GM23338 (cell line): ENCODE measurements around the gene DPYD. TPM values are rescaled to one million over a fixed set of nuclear protein-coding genes. Genes with fewer than 3 reads are reported as not detected.
"Not testable (repeated sequence)": the region's sequence is repeated elsewhere in the genome, so short reads cannot be mapped to it uniquely, and the experiment has no call there.

Experiments used
- ATAC-seq: fragments of 200-7000 bp; cut with Tn5 transposase; 3 replicates; pipeline ENCODE4 v1.9.1; 2020
- DNase-seq: peaks from one replicate; pipeline ENCODE4 v3.0.0-alpha.2; 2015; ENCODE audit warnings: low spot score
- H2AFZ ChIP-seq: fragments of 200-600 bp; sonication (generic); 2 replicates; pipeline ENCODE4 v1.8.0; 2016; ENCODE audit warnings: antibody characterized with exemption, mild to moderate bottlenecking, moderate library complexity
- H3F3A ChIP-seq: fragments of 200-600 bp; sonication (generic); replicated peaks from 2 replicates; pipeline ENCODE4 v1.8.0; 2017; ENCODE audit warnings: antibody characterized with exemption, mixed run types, low read depth
- H3K27ac ChIP-seq: fragments of 200-600 bp; sonication (generic); 2 replicates; pipeline ENCODE4 v1.6.1; 2016; ENCODE audit warnings: low read depth
- H3K27me3 ChIP-seq: fragments of 200-600 bp; sonication (generic); 2 replicates; pipeline ENCODE4 v1.8.0; 2016; ENCODE audit warnings: mild to moderate bottlenecking, mixed run types, moderate library complexity; ENCODE audit not compliant: insufficient read depth
- H3K36me3 ChIP-seq: fragments of 200-600 bp; sonication (generic); 2 replicates; pipeline ENCODE4 v1.8.0; 2016; ENCODE audit warnings: mild to moderate bottlenecking; ENCODE audit not compliant: insufficient read depth
- H3K4me1 ChIP-seq: fragments of 200-600 bp; sonication (generic); 2 replicates; pipeline ENCODE4 v1.8.0; 2016; ENCODE audit warnings: mild to moderate bottlenecking, moderate library complexity; ENCODE audit not compliant: insufficient read depth
- H3K4me2 ChIP-seq: fragments of 200-600 bp; sonication (generic); 2 replicates; pipeline ENCODE4 v1.7.1; 2017; ENCODE audit warnings: mixed run types
- H3K4me3 ChIP-seq: fragments of 200-600 bp; sonication (generic); 2 replicates; pipeline ENCODE4 v1.6.1; 2016; ENCODE audit warnings: mixed run types
- H3K79me2 ChIP-seq: fragments of 200-600 bp; sonication (generic); replicated peaks from 2 replicates; pipeline ENCODE4 v1.8.0; 2017; ENCODE audit warnings: mild to moderate bottlenecking; ENCODE audit not compliant: insufficient read depth
- H3K9me2 ChIP-seq: fragments of 200-600 bp; sonication (generic); 2 replicates; pipeline ENCODE4 v1.8.0; 2017; ENCODE audit not compliant: insufficient read depth
- H4K20me1 ChIP-seq: fragments of 200-600 bp; sonication (generic); replicated peaks from 2 replicates; pipeline ENCODE4 v1.8.0; 2017; ENCODE audit warnings: mild to moderate bottlenecking; ENCODE audit not compliant: insufficient read depth
- H3K27ac Mint-ChIP-seq: 2 replicates; pipeline ENCODE4 v1.8.0; 2020; ENCODE audit warnings: inconsistent platforms, mild to moderate bottlenecking, moderate library complexity, mixed read lengths
- H3K27me3 Mint-ChIP-seq: 3 replicates; pipeline ENCODE4 v1.8.0; 2022; ENCODE audit warnings: low read depth, mild to moderate bottlenecking, moderate library complexity, mixed read lengths, inconsistent platforms; ENCODE audit not compliant: insufficient read depth, poor library complexity
- H3K36me3 Mint-ChIP-seq: 3 replicates; pipeline ENCODE4 v1.8.0; 2021; ENCODE audit warnings: low read depth, mild to moderate bottlenecking, inconsistent platforms, moderate library complexity, mixed read lengths
- H3K4me1 Mint-ChIP-seq: 3 replicates; pipeline ENCODE4 v1.8.0; 2020; ENCODE audit warnings: mild to moderate bottlenecking, inconsistent platforms, mixed read lengths
- H3K4me3 Mint-ChIP-seq: 3 replicates; pipeline ENCODE4 v1.8.0; 2021; ENCODE audit warnings: moderate library complexity, mild to moderate bottlenecking, inconsistent platforms, mixed read lengths
- H3K9me3 Mint-ChIP-seq: 3 replicates; pipeline ENCODE4 v1.8.0; 2020; ENCODE audit warnings: moderate library complexity, mild to moderate bottlenecking, inconsistent platforms, mixed read lengths
- CREB1 ChIP-seq: fragments of 250-450 bp; sonication (Bioruptor Pico); IDR thresholded peaks from 2 replicates; pipeline ENCODE4 v1.5.0; 2020; ENCODE audit warnings: low read depth, mild to moderate bottlenecking, moderate library complexity
- EZH2 ChIP-seq: fragments of 200-600 bp; sonication (generic); IDR thresholded peaks from one replicate; pipeline ENCODE4 v1.8.0; 2017; ENCODE audit warnings: antibody characterized with exemption, mild to moderate bottlenecking, low read depth; ENCODE audit not compliant: unreplicated experiment
- EZH2phosphoT487 ChIP-seq: fragments of 200-600 bp; sonication (generic); IDR thresholded peaks from one replicate; pipeline ENCODE4 v1.8.1; 2018; ENCODE audit warnings: antibody characterized with exemption; ENCODE audit not compliant: unreplicated experiment
- JUNB ChIP-seq: IDR thresholded peaks from one replicate; pipeline ENCODE4 v1.6.1; 2016; ENCODE audit warnings: antibody characterized with exemption; ENCODE audit not compliant: unreplicated experiment
- NANOG ChIP-seq: IDR thresholded peaks from 2 replicates; pipeline ENCODE4 v1.6.1; 2016; ENCODE audit warnings: antibody characterized with exemption, borderline replicate concordance
- POLR2AphosphoS5 ChIP-seq: IDR thresholded peaks from 2 replicates; pipeline ENCODE4 v1.6.1; 2016; ENCODE audit warnings: antibody characterized with exemption, low read depth
- STAT1 ChIP-seq: IDR thresholded peaks from one replicate; pipeline ENCODE4 v1.6.1; 2016; ENCODE audit warnings: antibody characterized with exemption; ENCODE audit not compliant: unreplicated experiment
- ZNF114 ChIP-seq: fragments of 250-450 bp; sonication (Bioruptor Pico); IDR thresholded peaks from 2 replicates; pipeline ENCODE4 v1.5.0; 2020; ENCODE audit warnings: mild to moderate bottlenecking, moderate library complexity
- ZNF331 ChIP-seq: fragments of 250-450 bp; sonication (Bioruptor Pico); IDR thresholded peaks from 2 replicates; pipeline ENCODE4 v1.5.0; 2020; ENCODE audit warnings: low read depth, mild to moderate bottlenecking, moderate library complexity
- polyA plus RNA-seq: library from polyadenylated mRNA; unstranded; fragments of >200 nt; fragmentation: Nextera tagmentation; extraction: Ambion mirVana; gene quantifications from 2 replicates; pipeline ENCODE4 v1.2.1, GENCODE V29; 2016
- total RNA-seq: library from RNA; depleted of rRNA; stranded (reverse); fragments of >200 nt; shearing (Covaris generic); gene quantifications from 2 replicates; pipeline ENCODE4 v1.2.3, GENCODE V29; 2014
- TF ChIP-seq, protein P1 (sequence below): fragments of 250-450 bp; sonication (Bioruptor Pico); IDR thresholded peaks from 2 replicates; pipeline ENCODE4 v1.5.0; 2020; ENCODE audit warnings: mild to moderate bottlenecking, moderate library complexity
- TF ChIP-seq, protein P2 (sequence below): IDR thresholded peaks from 2 replicates; pipeline ENCODE4 v1.6.1; 2016; ENCODE audit warnings: antibody characterized with exemption
- TF ChIP-seq, protein P3 (sequence below), 2 experiments: fragments of 200-600 bp in 1 of 2; sonication (generic) in 1 of 2; conservative IDR thresholded peaks; 2 replicates each; pipeline versions ENCODE4 v1.5.1 to v1.6.1; 2016 to 2017; ENCODE audit warnings: antibody characterized with exemption in 2 of 2, low read depth in 2 of 2, mild to moderate bottlenecking in 2 of 2, moderate library complexity in 1 of 2

DPYD gene
- total and polyA plus RNA-seq, 2 experiments from 2014 or later: 0.50 to 1.6 TPM

DNA sequence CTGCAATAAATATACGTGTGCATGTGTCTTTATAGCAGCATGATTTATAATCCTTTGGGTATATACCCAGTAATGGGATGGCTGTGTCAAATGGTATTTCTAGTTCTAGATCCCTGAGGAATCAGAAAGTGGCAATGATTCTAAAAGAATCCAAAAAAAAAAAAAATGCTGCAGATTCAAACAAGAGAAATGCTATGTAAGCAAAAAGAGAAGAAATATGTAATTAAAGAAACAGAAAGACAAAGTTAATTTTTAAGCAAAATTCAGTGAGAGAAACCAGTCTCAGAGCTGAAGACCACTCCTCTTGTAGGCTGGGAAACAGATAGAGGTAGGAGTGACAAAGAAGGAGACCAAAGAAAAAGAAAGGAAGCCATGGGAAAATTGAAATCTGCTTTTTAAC is 571.0 kb downstream of the DPYD start:
- not testable (repeated sequence) for H3K4me3 ChIP-seq, H3K9me3 Mint-ChIP-seq, H3F3A ChIP-seq, H3K27me3 ChIP-seq, H3K4me1 Mint-ChIP-seq, H3K27ac ChIP-seq, H4K20me1 ChIP-seq, H2AFZ ChIP-seq, H3K9me2 ChIP-seq, H3K36me3 Mint-ChIP-seq, H3K36me3 ChIP-seq, H3K27me3 Mint-ChIP-seq, H3K79me2 ChIP-seq, H3K27ac Mint-ChIP-seq, DNase-seq, H3K4me3 Mint-ChIP-seq, ATAC-seq, H3K4me2 ChIP-seq
- peaks cover 15% of the 10 kb centered on the region for H3K4me1 ChIP-seq

DNA sequence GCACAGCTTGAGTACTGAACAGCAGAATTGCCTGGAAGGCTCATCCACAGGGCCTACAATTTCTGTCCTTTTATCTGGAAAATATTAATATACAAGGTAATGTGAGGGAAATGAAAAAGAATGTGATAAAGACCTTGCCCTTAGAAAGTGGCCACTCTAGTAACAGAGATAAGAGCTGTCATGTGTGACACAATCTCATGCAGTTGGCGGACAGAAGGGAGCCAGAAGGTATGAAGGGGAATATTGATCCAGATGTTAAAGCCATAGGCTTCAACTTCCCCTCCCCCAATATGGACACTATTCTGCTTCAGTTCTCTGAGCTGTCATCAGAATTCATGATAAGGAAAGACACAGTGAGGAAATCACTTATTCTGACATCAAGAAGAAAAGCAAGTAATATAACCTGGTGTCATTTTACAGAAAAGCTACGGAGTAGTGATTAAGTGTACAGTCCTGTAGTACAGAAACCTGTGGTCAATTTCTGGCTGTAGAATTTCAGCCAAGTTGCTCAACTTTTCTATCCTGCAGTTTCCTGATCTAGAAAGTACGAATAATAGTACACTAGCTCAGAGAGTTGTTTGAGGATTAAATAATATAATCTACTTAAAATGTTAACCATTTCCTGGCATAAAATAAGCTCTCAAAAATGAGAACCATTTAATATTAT is 572.1 kb downstream of the DPYD start:
- DNase-seq: no peak
- H3F3A ChIP-seq: no peaks in the 10 kb centered on the region
- no peak overlapping the region for H3K4me3 Mint-ChIP-seq
- no peaks in the 10 kb centered on the region for H3K9me3 Mint-ChIP-seq
- H3K4me2 ChIP-seq: peak overlapping the region; percentile 11; the same call in 1 of the 2 replicates
- H3K36me3 ChIP-seq: no peaks in the 10 kb centered on the region
- H3K27me3 ChIP-seq: no peaks in the 10 kb centered on the region
- peak overlapping the region; percentile 3; the same call in 1 of the 2 replicates for H3K27ac ChIP-seq
- ATAC-seq: no peak
- no peaks in the 10 kb centered on the region for H4K20me1 ChIP-seq
- no peaks in the 10 kb centered on the region for H3K79me2 ChIP-seq
- H3K4me1 Mint-ChIP-seq: peaks cover 8% of the 10 kb centered on the region; the same call in 2 of the 3 replicates
- peak overlapping the region; percentile 15; the same call in 1 of the 2 replicates for H3K27ac Mint-ChIP-seq
- peaks cover 15% of the 10 kb centered on the region for H3K4me1 ChIP-seq
- H3K36me3 Mint-ChIP-seq: no peaks in the 10 kb centered on the region
- peaks cover 4% of the 10 kb centered on the region for H3K27me3 Mint-ChIP-seq
- no peak overlapping the region for H2AFZ ChIP-seq
- no peak overlapping the region for H3K4me3 ChIP-seq
- H3K9me2 ChIP-seq: no peaks in the 10 kb centered on the region
- TF ChIP-seq, protein P1, sequence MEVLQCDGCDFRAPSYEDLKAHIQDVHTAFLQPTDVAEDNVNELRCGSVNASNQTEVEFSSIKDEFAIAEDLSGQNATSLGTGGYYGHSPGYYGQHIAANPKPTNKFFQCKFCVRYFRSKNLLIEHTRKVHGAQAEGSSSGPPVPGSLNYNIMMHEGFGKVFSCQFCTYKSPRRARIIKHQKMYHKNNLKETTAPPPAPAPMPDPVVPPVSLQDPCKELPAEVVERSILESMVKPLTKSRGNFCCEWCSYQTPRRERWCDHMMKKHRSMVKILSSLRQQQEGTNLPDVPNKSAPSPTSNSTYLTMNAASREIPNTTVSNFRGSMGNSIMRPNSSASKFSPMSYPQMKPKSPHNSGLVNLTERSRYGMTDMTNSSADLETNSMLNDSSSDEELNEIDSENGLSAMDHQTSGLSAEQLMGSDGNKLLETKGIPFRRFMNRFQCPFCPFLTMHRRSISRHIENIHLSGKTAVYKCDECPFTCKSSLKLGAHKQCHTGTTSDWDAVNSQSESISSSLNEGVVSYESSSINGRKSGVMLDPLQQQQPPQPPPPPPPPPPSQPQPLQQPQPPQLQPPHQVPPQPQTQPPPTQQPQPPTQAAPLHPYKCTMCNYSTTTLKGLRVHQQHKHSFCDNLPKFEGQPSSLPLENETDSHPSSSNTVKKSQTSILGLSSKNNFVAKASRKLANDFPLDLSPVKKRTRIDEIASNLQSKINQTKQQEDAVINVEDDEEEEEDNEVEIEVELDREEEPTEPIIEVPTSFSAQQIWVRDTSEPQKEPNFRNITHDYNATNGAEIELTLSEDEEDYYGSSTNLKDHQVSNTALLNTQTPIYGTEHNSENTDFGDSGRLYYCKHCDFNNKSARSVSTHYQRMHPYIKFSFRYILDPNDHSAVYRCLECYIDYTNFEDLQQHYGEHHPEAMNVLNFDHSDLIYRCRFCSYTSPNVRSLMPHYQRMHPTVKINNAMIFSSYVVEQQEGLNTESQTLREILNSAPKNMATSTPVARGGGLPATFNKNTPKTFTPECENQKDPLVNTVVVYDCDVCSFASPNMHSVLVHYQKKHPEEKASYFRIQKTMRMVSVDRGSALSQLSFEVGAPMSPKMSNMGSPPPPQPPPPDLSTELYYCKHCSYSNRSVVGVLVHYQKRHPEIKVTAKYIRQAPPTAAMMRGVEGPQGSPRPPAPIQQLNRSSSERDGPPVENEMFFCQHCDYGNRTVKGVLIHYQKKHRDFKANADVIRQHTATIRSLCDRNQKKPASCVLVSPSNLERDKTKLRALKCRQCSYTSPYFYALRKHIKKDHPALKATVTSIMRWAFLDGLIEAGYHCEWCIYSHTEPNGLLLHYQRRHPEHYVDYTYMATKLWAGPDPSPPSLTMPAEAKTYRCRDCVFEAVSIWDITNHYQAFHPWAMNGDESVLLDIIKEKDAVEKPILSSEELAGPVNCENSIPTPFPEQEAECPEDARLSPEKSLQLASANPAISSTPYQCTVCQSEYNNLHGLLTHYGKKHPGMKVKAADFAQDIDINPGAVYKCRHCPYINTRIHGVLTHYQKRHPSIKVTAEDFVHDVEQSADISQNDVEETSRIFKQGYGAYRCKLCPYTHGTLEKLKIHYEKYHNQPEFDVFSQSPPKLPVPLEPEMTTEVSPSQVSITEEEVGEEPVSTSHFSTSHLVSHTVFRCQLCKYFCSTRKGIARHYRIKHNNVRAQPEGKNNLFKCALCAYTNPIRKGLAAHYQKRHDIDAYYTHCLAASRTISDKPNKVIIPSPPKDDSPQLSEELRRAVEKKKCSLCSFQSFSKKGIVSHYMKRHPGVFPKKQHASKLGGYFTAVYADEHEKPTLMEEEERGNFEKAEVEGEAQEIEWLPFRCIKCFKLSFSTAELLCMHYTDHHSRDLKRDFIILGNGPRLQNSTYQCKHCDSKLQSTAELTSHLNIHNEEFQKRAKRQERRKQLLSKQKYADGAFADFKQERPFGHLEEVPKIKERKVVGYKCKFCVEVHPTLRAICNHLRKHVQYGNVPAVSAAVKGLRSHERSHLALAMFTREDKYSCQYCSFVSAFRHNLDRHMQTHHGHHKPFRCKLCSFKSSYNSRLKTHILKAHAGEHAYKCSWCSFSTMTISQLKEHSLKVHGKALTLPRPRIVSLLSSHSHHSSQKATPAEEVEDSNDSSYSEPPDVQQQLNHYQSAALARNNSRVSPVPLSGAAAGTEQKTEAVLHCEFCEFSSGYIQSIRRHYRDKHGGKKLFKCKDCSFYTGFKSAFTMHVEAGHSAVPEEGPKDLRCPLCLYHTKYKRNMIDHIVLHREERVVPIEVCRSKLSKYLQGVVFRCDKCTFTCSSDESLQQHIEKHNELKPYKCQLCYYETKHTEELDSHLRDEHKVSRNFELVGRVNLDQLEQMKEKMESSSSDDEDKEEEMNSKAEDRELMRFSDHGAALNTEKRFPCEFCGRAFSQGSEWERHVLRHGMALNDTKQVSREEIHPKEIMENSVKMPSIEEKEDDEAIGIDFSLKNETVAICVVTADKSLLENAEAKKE (CRISPR knock-in tag): no peak
- no peak for TF ChIP-seq NANOG
- no peak for TF ChIP-seq ZNF331 (CRISPR knock-in tag)
- TF ChIP-seq STAT1: no peak
- TF ChIP-seq EZH2: no peak
- TF ChIP-seq, protein P2, sequence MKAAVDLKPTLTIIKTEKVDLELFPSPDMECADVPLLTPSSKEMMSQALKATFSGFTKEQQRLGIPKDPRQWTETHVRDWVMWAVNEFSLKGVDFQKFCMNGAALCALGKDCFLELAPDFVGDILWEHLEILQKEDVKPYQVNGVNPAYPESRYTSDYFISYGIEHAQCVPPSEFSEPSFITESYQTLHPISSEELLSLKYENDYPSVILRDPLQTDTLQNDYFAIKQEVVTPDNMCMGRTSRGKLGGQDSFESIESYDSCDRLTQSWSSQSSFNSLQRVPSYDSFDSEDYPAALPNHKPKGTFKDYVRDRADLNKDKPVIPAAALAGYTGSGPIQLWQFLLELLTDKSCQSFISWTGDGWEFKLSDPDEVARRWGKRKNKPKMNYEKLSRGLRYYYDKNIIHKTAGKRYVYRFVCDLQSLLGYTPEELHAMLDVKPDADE: no peak
- TF ChIP-seq, protein P3, sequence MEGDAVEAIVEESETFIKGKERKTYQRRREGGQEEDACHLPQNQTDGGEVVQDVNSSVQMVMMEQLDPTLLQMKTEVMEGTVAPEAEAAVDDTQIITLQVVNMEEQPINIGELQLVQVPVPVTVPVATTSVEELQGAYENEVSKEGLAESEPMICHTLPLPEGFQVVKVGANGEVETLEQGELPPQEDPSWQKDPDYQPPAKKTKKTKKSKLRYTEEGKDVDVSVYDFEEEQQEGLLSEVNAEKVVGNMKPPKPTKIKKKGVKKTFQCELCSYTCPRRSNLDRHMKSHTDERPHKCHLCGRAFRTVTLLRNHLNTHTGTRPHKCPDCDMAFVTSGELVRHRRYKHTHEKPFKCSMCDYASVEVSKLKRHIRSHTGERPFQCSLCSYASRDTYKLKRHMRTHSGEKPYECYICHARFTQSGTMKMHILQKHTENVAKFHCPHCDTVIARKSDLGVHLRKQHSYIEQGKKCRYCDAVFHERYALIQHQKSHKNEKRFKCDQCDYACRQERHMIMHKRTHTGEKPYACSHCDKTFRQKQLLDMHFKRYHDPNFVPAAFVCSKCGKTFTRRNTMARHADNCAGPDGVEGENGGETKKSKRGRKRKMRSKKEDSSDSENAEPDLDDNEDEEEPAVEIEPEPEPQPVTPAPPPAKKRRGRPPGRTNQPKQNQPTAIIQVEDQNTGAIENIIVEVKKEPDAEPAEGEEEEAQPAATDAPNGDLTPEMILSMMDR (conservative IDR thresholded peaks at IDR 0.05; ENCODE audit: low read depth in 2 of 2): no peak
- no peak for TF ChIP-seq JUNB
- no peak for TF ChIP-seq CREB1 (CRISPR knock-in tag)
- no peak for TF ChIP-seq EZH2phosphoT487
- TF ChIP-seq POLR2AphosphoS5: no peak
- TF ChIP-seq ZNF114 (CRISPR knock-in tag): no peak
